ENCODE results near the gene HIVEP1. TPM values are rescaled to one million over a fixed set of nuclear protein-coding genes. Genes with fewer than 3 reads are reported as not detected.

The HIVEP1 gene
- total RNA-seq, 2 donors from 2014 or later, result 16.1 to 18.8 TPM

DNA sequence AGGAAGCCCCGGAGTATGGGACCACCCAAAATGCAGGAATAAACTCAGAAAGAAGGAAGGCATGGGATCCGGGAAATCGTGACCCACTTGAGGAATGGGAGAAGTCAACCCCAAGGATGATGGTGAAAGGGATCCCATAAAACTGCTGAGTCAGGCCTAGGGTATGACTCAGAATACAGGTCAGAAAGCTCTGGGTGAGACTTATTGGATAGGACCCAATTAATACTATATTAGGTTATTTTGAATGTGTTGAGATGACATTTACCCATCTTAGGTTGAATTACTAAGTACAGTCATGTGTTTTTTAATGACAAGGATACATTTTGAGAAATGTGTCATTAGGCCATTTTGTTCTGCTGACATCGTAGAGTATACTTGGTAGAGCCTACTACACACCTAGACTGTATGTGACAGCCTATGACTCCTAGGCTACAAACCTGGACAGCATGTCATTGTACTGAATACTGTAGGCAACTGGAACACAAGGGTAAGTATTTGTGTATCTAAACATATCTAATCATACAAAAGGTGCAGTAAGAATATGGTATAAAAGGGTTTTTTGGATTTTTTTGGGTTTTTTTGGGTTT, 17.1 kb upstream of the HIVEP1 start:
- Histone ChIP-seq H3K4me3 (no peak overlapping the region), H3K9me3 (no peaks in the 10 kb centered on the region), H3K27ac (no peak overlapping the region), H3K36me3 (no peaks in the 10 kb centered on the region), H3K4me1 (peaks cover 0 to 10% of the 10 kb centered on the region in 2 donors), H3K27me3 (no peaks in the 10 kb centered on the region)
- no peak for DNase-seq (ENCODE audit: low spot score)
- no peak for TF ChIP-seq CTCF (IDR thresholded peaks at IDR 0.05)

DNA sequence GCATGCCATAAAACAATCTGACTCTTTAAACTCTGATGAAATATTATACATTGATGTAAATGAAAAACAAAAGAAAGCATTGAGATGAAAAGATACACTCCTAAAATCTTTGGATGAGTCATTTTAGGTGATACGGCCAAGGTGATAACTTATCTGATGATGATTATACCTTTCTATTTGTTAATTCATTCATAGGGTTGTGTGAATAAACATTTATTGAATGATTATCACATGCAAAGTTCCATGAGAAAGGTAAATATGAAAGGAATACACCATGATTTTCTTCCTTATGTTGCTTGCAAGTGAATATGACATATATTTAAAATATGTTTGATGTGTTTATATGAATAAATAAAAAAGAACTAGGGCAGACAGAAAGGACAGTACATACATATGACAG, 15.4 kb upstream of the HIVEP1 start:
- H3K4me3 ChIP-seq, result no peak overlapping the region
- peaks cover 0 to 20% of the 10 kb centered on the region in 2 donors for H3K4me1 ChIP-seq
- no peaks in the 10 kb centered on the region for H3K27me3 ChIP-seq
- no peak for TF ChIP-seq CTCF (IDR thresholded peaks at IDR 0.05)
- no peaks in the 10 kb centered on the region for H3K9me3 ChIP-seq
- H3K36me3 ChIP-seq, result no peaks in the 10 kb centered on the region
- DNase-seq (ENCODE audit: low spot score), result no peak
- no peak overlapping the region for H3K27ac ChIP-seq

DNA sequence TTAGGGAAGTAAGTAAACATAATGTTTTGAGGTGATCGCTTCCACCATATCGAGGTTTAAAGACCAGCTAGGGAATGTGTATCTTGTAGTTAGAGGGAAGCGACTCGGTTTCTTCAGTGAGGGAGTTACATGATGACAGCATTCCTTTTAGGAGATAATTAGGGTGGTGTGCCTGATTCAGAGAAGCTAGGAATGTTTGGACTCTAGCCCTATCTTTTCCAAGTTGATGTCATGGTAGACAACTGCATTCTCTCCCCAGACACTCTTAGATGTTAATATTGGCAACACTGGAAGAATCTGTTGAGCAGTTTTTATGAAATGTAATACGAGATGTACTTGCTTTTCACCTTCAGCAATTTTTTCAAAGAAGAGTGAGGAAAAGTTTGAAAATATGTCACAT, 12.9 kb upstream of the HIVEP1 start:
- no peak overlapping the region for H3K4me3 ChIP-seq
- H3K27ac ChIP-seq, result peak overlapping the region in 1 of 2 donors; percentile 77
- no peaks in the 10 kb centered on the region for H3K27me3 ChIP-seq
- H3K36me3 ChIP-seq, result no peaks in the 10 kb centered on the region
- peaks cover 0 to 20% of the 10 kb centered on the region in 2 donors for H3K4me1 ChIP-seq
- TF ChIP-seq CTCF (IDR thresholded peaks at IDR 0.05), result no peak
- H3K9me3 ChIP-seq, result no peaks in the 10 kb centered on the region
- no peak for DNase-seq (ENCODE audit: low spot score)

GRCh38 chr6:12000174-12000573, 11.9 kb upstream of the HIVEP1 start:
- no peaks in the 10 kb centered on the region for H3K27me3 ChIP-seq
- H3K4me1 ChIP-seq, result peaks cover 0 to 20% of the 10 kb centered on the region in 2 donors
- H3K4me3 ChIP-seq, result no peak overlapping the region
- H3K36me3 ChIP-seq, result no peaks in the 10 kb centered on the region
- TF ChIP-seq CTCF (IDR thresholded peaks at IDR 0.05), result no peak
- no peaks in the 10 kb centered on the region for H3K9me3 ChIP-seq
- peak overlapping the region in 1 of 2 donors; percentile 77 for H3K27ac ChIP-seq
- no peak for DNase-seq (ENCODE audit: low spot score)

GRCh38 chr6:12001004-12001705, 11.0 kb upstream of the HIVEP1 start:
- DNase-seq (ENCODE audit: low spot score), result peak; percentile 66
- no peaks in the 10 kb centered on the region for H3K9me3 ChIP-seq
- no peaks in the 10 kb centered on the region for H3K36me3 ChIP-seq
- no peak overlapping the region for H3K4me3 ChIP-seq
- H3K27me3 ChIP-seq, result no peaks in the 10 kb centered on the region
- peaks cover 0 to 20% of the 10 kb centered on the region in 2 donors for H3K4me1 ChIP-seq
- peak overlapping the region in 1 of 2 donors; percentile 77 for H3K27ac ChIP-seq
- TF ChIP-seq CTCF (IDR thresholded peaks at IDR 0.05), result no peak
